PC-9 (cell line): ENCODE data around the gene SRL. TPM values are rescaled to one million over a fixed set of nuclear protein-coding genes. Genes with fewer than 3 reads are reported as not detected.

Experiments used
- BruUV-seq: library from RNA; stranded (reverse); fragments of 400-500 nt; replicated peaks from 2 replicates; lab custom pipeline; 2021; lab: Mats Ljungman, UMichigan
- CTCF ChIA-PET: fragments of 300-600 bp; sonication (Branson Sonifier 250); formaldehyde crosslinking; loops from one replicate; lab custom pipeline; 2022; ENCODE audit warnings: antibody characterized with exemption; lab: Charles Lee
- POLR2A ChIA-PET: fragments of 300-600 bp; sonication (Branson Sonifier 250); formaldehyde crosslinking; loops from one replicate; lab custom pipeline; 2022; ENCODE audit warnings: antibody characterized with exemption; ENCODE audit not compliant: unreplicated experiment; lab: Charles Lee
- DNase-seq, 2 experiments: peaks; one replicate each; pipeline versions ENCODE4 v3.0.0 to v3.0.0-alpha.2; 2015 to 2022; ENCODE audit warnings: mixed read lengths in 1 of 2
- H2AFZ ChIP-seq: fragments of 200-600 bp; sonication (generic); 2 replicates; pipeline ENCODE4 v1.8.1; 2017; ENCODE audit warnings: antibody characterized with exemption
- H3F3A ChIP-seq: fragments of 200-600 bp; sonication (generic); 2 replicates; pipeline ENCODE4 v1.8.1; 2017; ENCODE audit warnings: antibody characterized with exemption, mild to moderate bottlenecking, low read depth; ENCODE audit not compliant: insufficient read depth
- H3K27ac ChIP-seq: fragments of 200-600 bp; sonication (generic); 2 replicates; pipeline ENCODE4 v1.6.1; 2016; ENCODE audit warnings: mixed run types
- H3K27me3 ChIP-seq: fragments of 200-600 bp; sonication (generic); 2 replicates; pipeline ENCODE4 v1.6.1; 2016; ENCODE audit warnings: low read depth, mixed run types; ENCODE audit not compliant: insufficient read depth
- H3K36me3 ChIP-seq: fragments of 200-600 bp; sonication (generic); 2 replicates; pipeline ENCODE4 v1.6.1; 2016; ENCODE audit warnings: low read depth, mixed run types
- H3K4me1 ChIP-seq: fragments of 200-600 bp; sonication (generic); replicated peaks from 2 replicates; pipeline ENCODE4 v1.6.1; 2016; ENCODE audit warnings: mixed run types; ENCODE audit not compliant: insufficient read depth
- H3K4me2 ChIP-seq: fragments of 200-600 bp; sonication (generic); 2 replicates; pipeline ENCODE4 v1.6.1; 2017; ENCODE audit warnings: mixed run types
- H3K4me3 ChIP-seq: fragments of 200-600 bp; sonication (generic); 2 replicates; pipeline ENCODE4 v1.6.1; 2016; ENCODE audit warnings: mixed run types
- H3K79me2 ChIP-seq: fragments of 200-600 bp; sonication (generic); 2 replicates; pipeline ENCODE4 v1.6.1; 2017; ENCODE audit warnings: low read depth, mixed run types
- H3K9me2 ChIP-seq: fragments of 200-600 bp; sonication (generic); 2 replicates; pipeline ENCODE4 v1.8.1; 2017; ENCODE audit warnings: mild to moderate bottlenecking; ENCODE audit not compliant: insufficient read depth
- H3K9me3 ChIP-seq: fragments of 200-600 bp; sonication (generic); 2 replicates; pipeline ENCODE4 v1.8.1; 2016; ENCODE audit warnings: low read depth; ENCODE audit not compliant: insufficient read depth
- H4K20me1 ChIP-seq: fragments of 200-600 bp; sonication (generic); 2 replicates; pipeline ENCODE4 v1.8.1; 2017; ENCODE audit not compliant: insufficient read depth
- CTCF ChIP-seq: fragments of 200-600 bp; sonication (generic); conservative IDR thresholded peaks from 2 replicates; pipeline ENCODE4 v1.6.1; 2017; ENCODE audit warnings: mixed run types, antibody characterized with exemption, mild to moderate bottlenecking, moderate library complexity
- EZH2 ChIP-seq: fragments of 200-600 bp; sonication (generic); IDR thresholded peaks from 2 replicates; pipeline ENCODE4 v1.8.0; 2017; ENCODE audit warnings: antibody characterized with exemption, low read depth
- intact Hi-C: fragments of 100-400 bp; cut with micrococcal nuclease; formaldehyde crosslinking; loops from one replicate; pipeline ENCODE4 v1.10.0; 2022; ENCODE audit not compliant: unreplicated experiment
- total RNA-seq: library from RNA; stranded (reverse); gene quantifications from 2 replicates; pipeline ENCODE4 v1.2.3, GENCODE V29; 2021

The SRL gene
- total RNA-seq, 1 experiment from 2014 or later = not detected

- POLR2A ChIA-PET = no interaction called here
- no TSS peak for BruUV-seq
- no peaks in the 10 kb centered on the region for H4K20me1 ChIP-seq
- no peak overlapping the region for H3K27ac ChIP-seq
- H2AFZ ChIP-seq = no peak overlapping the region
- no peaks in the 10 kb centered on the region for H3K36me3 ChIP-seq
- CTCF ChIA-PET = no interaction called here
- H3K4me2 ChIP-seq = no peak overlapping the region
- H3K79me2 ChIP-seq = no peaks in the 10 kb centered on the region
- no peaks in the 10 kb centered on the region for H3K9me2 ChIP-seq
- intact Hi-C loops = no loop called here
- TF ChIP-seq EZH2 = no peak
- no peak for TF ChIP-seq CTCF
- peaks cover 5% of the 10 kb centered on the region; the same call in 1 of the 2 replicates for H3F3A ChIP-seq
- H3K27me3 ChIP-seq = peaks cover 5% of the 10 kb centered on the region; the same call in 1 of the 2 replicates
- H3K4me1 ChIP-seq = no peaks in the 10 kb centered on the region
- no peak overlapping the region for H3K4me3 ChIP-seq
- no peaks in the 10 kb centered on the region for H3K9me3 ChIP-seq
- DNase-seq = no peak
Observed at GRCh38 chr16:4239682-4240175, 2.2 kb downstream of the SRL start.

- H4K20me1 ChIP-seq = no peaks in the 10 kb centered on the region
- H3F3A ChIP-seq = peaks cover 5% of the 10 kb centered on the region; the same call in 1 of the 2 replicates
- BruUV-seq = no TSS peak
- CTCF ChIA-PET = no interaction called here
- DNase-seq = no peak
- H3K27me3 ChIP-seq = peaks cover 12% of the 10 kb centered on the region; the same call in 1 of the 2 replicates
- intact Hi-C loops = no loop called here
- H2AFZ ChIP-seq = no peak overlapping the region
- H3K4me2 ChIP-seq = no peak overlapping the region
- no peaks in the 10 kb centered on the region for H3K9me3 ChIP-seq
- H3K36me3 ChIP-seq = no peaks in the 10 kb centered on the region
- H3K27ac ChIP-seq = no peak overlapping the region
- no peak for TF ChIP-seq CTCF
- no peak for TF ChIP-seq EZH2
- H3K9me2 ChIP-seq = no peaks in the 10 kb centered on the region
- no peaks in the 10 kb centered on the region for H3K4me1 ChIP-seq
- no peaks in the 10 kb centered on the region for H3K79me2 ChIP-seq
- POLR2A ChIA-PET = no interaction called here
- no peak overlapping the region for H3K4me3 ChIP-seq
Observed at GRCh38 chr16:4239020-4239419, 2.9 kb downstream of the SRL start.

GRCh38 chr16:4233431-4233830, 8.4 kb downstream of the SRL start:
- ChIA-PET CTCF (no interaction called here), POLR2A (no interaction called here)
- Histone ChIP-seq H3K27ac (no peak overlapping the region), H3F3A (no peaks in the 10 kb centered on the region), H3K9me2 (no peaks in the 10 kb centered on the region), H2AFZ (no peak overlapping the region), H4K20me1 (no peaks in the 10 kb centered on the region), H3K79me2 (no peaks in the 10 kb centered on the region), H3K36me3 (no peaks in the 10 kb centered on the region), H3K4me1 (no peaks in the 10 kb centered on the region), H3K27me3 (peaks cover 17% of the 10 kb centered on the region; the same call in 1 of the 2 replicates), H3K9me3 (no peaks in the 10 kb centered on the region), H3K4me3 (no peak overlapping the region), H3K4me2 (no peak overlapping the region)
- no TSS peak for BruUV-seq
- no peak for DNase-seq
- TF ChIP-seq EZH2 = no peak
- TF ChIP-seq CTCF = no peak
- intact Hi-C loops = no loop called here
